Measurements from ENCODE around the gene RBX1.
"Not testable (repeated sequence)": the region's sequence is repeated elsewhere in the genome, so short reads cannot be mapped to it uniquely, and the experiment has no call there.

The RBX1 gene

GRCh38 chr22:40973144-40973543 lies 22.0 kb downstream of the RBX1 start:
- no peak for FAIRE-seq

GRCh38 chr22:40975366-40975765 lies 24.2 kb downstream of the RBX1 start:
- no peak for FAIRE-seq

GRCh38 chr22:40976866-40977700 lies 25.9 kb downstream of the RBX1 start:
- no peak for FAIRE-seq

DNA sequence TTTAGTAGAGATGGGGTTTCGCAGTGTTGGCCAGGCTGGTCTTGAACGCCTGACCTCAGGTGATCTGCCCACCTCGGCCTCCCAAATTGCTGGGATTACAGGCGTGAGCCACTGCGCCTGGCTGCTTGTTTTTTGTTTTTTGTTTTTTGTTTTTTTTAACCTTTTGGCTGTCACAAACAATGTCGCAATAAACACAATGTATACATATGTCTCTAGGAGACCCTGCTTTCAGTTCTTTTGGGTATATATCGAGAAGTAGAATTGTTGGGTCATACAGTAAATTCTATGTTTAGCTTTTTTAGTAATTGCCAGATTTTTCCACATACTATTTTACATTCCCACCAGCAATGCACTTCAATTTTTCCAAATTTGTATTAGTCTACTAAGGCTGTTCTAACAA lies 28.0 kb downstream of the RBX1 start:
- FAIRE-seq = no peak

DNA sequence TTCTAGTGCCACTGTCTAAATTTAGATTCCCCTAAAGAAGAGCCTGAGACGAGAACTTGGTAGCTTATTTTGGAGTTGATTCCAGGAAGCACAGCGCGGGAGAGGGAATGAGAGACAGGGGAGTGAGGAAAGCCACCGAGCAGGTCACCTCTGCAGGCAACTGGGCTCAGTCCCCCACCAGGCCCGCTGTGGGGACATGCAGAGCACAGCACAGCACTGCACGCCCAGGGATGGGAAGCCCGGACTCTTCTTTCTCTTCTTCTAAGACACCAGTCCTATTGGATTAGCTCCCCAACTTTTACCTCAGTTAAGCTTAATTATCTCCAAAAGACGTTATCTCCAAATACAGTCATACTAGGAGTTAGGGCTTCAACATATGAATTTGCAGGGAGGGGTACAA lies 28.7 kb downstream of the RBX1 start:
- no peak for FAIRE-seq

DNA sequence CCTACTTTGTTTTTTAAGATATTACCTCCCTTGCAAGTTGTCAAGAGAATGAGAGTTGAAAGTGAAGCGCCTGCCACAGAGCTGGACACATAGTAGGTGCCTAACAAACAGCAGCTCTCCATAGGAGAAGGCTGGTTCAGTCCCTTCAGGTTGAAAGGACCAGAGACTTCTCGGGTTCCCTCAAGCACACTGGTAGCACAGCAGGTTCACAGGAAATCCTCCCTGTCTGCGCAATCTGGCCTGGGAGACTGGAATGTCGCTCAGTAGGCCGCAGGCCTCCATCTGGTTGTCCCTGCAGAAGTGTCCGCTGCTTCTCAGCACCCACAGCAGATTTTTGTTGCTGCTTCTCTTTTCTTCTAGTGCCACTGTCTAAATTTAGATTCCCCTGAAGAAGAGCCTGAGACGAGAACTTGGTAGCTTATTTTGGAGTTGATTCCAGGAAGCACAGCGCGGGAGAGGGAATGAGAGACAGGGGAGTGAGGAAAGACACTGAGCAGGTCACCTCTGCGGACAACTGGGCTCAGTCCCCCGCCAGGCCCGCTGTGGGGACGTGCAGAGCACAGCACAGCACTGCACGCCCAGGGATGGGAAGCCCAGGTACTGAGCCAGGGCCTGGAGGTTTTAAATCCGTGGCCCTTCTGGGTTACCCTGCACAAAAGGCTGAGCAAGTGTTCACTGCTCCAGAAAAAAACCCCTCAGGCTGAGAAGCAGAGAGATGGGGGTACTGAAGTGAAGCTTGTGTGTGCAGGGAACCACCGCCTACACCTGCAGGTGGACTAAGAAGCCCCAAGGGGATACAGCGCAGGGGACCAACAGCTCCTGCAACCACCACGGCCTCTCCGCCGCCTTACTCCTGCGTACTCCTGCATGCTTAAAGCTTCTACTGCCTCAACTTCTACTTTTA lies 31.6 kb downstream of the RBX1 start:
- FAIRE-seq = no peak

- FAIRE-seq = no peak
These were observed 40.1 kb downstream of the RBX1 start for GRCh38 chr22:40991298-40991697.

- FAIRE-seq = no peak
These were observed 44.6 kb downstream of the RBX1 start for GRCh38 chr22:40995821-40996220.

- FAIRE-seq = no peak
These were observed 46.3 kb downstream of the RBX1 start for GRCh38 chr22:40997520-40997919.

DNA sequence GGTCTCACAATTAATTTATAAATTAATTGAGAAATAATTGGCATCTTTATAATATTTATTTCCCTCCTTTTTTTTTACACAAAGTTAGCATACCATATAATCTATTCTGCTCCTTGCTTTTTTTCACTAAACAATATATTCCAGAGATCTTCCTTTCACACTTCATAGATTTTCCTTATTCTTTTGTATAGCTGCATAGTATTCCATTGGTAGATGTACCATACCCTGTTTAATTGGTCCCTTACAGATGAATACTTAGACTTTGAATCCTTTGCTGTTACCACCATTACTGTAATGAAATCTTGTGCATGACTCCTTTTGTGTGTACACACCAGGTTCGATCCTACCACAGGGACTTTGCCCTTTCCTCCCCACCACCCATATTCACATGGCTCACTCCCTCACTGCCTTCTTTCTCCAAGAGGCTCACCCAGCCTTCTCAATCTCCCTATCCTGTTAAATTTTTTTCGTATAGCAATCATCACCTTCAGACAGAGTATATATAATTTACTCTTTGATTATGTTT lies 48.9 kb downstream of the RBX1 start:
- no peak for FAIRE-seq

GRCh38 chr22:41000941-41001721 lies 50.0 kb downstream of the RBX1 start:
- no peak for FAIRE-seq

GRCh38 chr22:41001722-41002122 lies 50.5 kb downstream of the RBX1 start:
- FAIRE-seq = no peak

DNA sequence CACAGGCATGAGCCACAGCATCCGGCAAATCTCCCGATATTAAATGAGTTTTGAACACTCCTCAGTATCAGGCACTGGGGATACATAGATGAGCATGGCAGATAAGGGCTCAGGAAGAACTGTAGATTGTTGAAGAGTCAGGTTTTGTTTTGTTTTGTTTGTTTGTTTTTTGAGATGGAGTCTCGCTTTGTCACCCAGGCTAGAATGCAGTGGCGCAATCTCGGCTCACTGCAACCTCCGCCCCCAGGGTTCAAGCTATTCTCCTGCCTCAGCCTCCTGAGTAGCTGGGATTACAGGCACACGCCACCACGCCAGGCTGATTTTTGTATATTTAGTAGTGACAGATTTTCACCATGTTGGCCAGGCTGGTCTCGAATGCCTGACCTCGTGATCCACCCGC lies 51.2 kb downstream of the RBX1 start:
- not testable (repeated sequence) for FAIRE-seq

DNA sequence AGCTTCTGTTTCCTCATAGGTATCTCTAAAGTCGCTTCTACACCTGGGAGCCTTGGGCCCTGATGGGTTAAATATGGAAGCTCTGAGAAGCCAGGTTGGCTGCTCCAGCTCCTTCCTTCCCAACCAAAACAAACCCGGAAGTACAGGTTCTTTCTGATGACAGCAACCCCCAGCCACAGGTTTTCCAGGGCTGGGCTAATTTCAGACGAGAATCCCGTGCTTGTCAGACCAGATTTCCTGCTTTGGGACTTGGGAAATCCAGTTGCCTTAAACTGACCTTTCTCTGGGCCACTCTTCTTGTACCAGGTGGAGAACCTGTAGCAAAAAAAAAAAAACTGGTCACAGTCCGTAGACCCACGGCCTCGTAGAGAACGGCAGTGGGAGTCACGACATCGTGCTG lies 51.9 kb downstream of the RBX1 start:
- FAIRE-seq = no peak

DNA sequence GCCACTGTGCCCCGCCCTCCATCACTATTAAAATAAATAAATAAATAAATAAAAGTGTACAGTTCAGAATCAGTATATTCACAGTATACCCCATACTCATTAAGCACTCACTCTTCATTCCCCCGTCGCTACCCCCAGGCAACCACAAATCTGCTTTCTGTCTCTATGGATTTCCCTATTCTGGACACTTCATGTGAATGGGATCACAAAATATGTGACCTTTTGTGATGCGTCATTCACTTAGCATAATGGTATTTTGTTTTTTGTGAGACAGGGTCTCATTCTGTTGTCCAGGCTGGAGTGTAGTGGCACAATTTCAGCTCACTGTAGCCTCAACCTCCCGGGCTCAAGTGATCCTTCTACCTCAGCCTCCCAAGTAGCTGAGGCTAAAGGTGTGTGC lies 52.8 kb downstream of the RBX1 start:
- no peak for FAIRE-seq

GRCh38 chr22:41009222-41009948 lies 58.2 kb downstream of the RBX1 start:
- FAIRE-seq = no peak

GRCh38 chr22:41015003-41015402 lies 63.8 kb downstream of the RBX1 start:
- no peak for FAIRE-seq

- no peak for FAIRE-seq
These were observed 70.0 kb downstream of the RBX1 start for GRCh38 chr22:41021061-41021612.

DNA sequence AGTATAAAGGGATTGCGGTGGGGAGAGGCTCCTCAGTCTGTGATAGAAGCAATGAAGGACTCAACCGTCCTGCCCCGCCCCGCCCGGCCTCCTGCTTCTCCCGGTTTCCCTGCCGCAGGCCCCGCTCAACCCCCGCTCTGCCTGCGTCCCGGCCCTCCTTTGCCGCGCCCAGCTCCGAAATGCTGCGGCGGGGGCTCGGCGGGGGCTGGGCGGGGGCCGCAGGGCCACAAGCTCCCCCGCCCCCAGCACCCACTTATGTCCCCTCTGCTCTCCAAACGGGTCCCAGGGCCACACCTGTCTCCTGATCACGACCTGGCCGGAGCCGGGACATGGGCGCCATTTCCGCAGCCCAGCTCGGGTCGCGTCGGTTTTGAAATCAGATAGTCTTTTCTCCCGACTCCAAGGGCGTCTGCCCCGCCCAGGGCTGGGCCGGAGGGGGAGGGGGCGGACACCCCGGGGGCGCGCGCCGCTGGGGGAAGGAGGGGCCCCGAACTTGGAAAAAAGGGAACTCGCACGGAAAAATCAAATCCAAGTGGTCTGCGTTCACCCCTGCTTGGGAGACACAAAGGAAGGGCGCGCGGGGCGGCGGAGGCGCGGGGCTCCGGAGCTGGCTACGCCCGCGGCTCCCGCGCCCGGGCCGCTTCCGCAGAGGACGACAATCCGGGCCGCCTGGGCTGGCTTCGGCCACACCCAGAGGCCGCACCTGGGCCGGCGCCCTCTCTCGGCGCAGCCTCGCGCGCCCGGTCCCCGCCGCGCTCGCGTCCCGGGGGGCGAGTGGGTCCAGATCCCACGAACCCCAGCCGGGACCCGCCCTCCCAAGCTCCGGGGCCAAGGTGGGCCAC lies 70.7 kb downstream of the RBX1 start:
- no peak for FAIRE-seq

- FAIRE-seq = peak; percentile 30
These were observed 71.5 kb downstream of the RBX1 start for GRCh38 chr22:41022470-41023298.
